HG03045 (cell line): ENCODE data around the gene OR1E2.
"Not testable (repeated sequence)": the region's sequence is repeated elsewhere in the genome, so short reads cannot be mapped to it uniquely, and the experiment has no call there.

Source experiments
- ATAC-seq: cut with Tn5 transposase; IDR thresholded peaks from one replicate; pipeline ENCODE4 v1.9.1; 2021; ENCODE audit warnings: mild to moderate bottlenecking, moderate library complexity; ENCODE audit not compliant: unreplicated experiment

Gene OR1E2

DNA sequence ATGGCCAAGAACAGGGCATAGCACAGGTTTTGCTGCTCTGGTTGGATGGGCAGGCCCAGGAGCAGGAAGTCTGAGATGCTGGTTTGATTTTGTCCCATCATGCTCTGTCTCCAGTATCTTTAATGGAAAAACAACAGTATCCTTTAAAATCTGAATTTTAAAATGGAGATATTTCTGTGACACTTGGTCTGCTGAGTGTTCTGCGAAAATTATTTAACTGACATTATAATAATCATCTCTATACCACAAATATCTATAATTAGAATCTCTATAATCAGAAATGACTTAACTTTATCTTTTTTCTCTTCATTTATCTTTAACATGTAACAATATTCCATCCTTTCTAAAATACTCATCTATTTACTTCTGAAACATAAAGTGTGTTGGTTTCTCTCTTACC, 35.3 kb downstream of the OR1E2 start, which contains the start of gene OR1E1:
OR1E1 (minus strand) TSS at position 101 of the 400 bp plus-strand sequence; CDS start at position 101, 0 bp downstream.
- ATAC-seq, result no peak

DNA sequence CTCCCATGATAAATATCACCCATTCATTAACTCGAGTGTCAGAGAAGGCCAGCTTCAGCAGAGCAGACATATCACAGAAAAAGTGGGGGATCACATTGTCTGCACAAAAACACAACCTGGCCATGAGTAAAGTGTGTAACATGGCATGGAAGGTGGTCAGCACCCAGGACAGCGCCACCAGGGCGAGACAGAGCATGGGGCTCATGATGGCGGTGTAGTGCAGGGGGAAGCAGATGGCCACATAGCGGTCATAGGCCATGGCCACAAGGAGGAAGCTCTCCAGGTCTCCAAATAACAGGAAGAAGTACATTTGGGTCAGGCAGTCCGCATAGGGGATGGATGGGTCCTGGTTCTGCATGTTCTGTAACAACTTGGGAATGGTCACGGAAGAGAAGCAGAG, 35.8 kb downstream of the OR1E2 start:
- ATAC-seq, result not testable (repeated sequence)

DNA sequence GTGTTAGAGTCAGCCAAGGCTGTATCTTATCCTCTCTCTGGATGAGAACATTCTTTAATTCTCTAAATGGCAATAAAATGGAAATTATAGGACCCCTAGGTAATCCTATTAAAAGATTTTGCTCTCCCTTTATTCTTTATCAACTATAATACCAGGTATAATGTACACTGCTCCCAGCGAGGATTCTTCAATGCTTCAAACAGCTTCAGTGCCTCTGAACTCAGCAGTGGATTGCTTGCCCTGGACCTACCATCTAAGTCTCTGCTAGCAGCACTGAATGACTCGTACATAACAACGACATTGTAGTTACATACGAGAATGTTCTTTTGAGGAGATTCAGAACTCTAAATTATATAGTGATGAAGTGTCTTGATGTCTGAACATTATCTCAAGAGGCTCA, 43.9 kb downstream of the OR1E2 start:
- no peak for ATAC-seq

DNA sequence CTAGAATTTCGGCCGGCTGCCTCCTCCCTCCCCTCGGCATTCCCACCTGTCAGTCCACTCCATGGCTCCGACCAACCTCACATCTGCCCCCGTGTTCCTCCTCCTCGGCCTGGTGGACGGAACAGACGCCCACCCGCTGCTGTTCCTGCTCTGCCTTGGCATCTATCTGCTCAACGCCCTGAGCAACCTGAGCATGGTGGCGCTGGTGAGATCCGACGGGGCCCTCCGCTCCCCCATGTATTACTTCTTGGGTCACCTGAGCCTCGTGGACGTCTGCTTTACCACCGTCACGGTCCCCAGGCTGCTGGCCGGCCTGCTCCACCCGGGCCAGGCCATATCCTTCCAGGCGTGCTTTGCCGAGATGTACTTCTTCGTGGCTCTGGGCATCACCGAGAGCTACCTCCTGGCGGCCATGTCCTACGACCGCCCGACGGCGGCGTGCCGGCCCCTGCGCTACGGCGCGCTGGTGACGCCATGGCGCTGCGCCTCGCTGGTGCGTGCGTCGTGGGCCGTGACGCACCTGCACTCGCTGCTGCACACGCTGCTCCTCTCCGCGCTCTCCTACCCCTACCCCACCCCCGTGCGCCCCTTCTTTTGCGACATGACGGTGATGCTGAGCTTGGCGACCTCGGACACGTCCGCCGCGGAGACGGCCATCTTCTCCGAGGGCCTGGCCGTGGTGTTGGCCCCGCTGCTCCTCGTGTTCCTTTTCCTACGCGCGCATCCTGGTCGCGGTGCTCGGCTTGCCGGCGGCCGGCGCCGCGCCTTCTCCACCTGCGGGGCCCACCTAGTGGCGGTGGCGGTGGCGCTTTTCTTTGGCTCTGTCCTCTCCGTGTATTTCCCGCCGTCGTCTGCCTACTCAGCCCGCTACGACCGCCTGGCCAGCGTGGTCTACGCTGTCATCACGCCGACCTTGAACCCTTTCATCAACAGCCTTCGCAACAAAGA, 47.5 kb downstream of the OR1E2 start, which contains the start of gene OR3A2:
OR3A2 (minus strand) TSS at position 440 of the 948 bp plus-strand sequence.
- ATAC-seq, result no peak
